C4-2B (cell line): ENCODE data around the gene GTPBP8.

Experiments used
- H3K27ac ChIP-seq: fragments of 450-650 bp; 2 replicates; pipeline ENCODE4 v1.5.1; 2017
- CTCF ChIP-seq: fragments of 450-650 bp; conservative IDR thresholded peaks from 2 replicates; pipeline ENCODE4 v1.5.1; 2017; ENCODE audit warnings: mild to moderate bottlenecking
- ZFX ChIP-seq: fragments of 450-650 bp; IDR thresholded peaks from 2 replicates; pipeline ENCODE4 v1.6.1; 2017

The GTPBP8 gene

GRCh38 chr3:113019182-113020137, 28.7 kb downstream of the GTPBP8 start:
- peak overlapping the region; percentile 90 for H3K27ac ChIP-seq
- TF ChIP-seq ZFX (peak; percentile 73), CTCF (no peak)

- TF ChIP-seq CTCF, result no peak
- no peak for TF ChIP-seq ZFX
- H3K27ac ChIP-seq, result no peak overlapping the region
Measured at GRCh38 chr3:113021471-113021870, 30.7 kb downstream of the GTPBP8 start.

GRCh38 chr3:113034011-113034410, 43.2 kb downstream of the GTPBP8 start:
- TF ChIP-seq ZFX, result no peak
- TF ChIP-seq CTCF, result no peak
- no peak overlapping the region for H3K27ac ChIP-seq

- H3K27ac ChIP-seq, result no peak overlapping the region
- TF ChIP-seq CTCF, result peak; percentile 85
- no peak for TF ChIP-seq ZFX
Measured at GRCh38 chr3:113035387-113035982, 44.7 kb downstream of the GTPBP8 start.

- no peak overlapping the region for H3K27ac ChIP-seq
- TF ChIP-seq CTCF, result no peak
- TF ChIP-seq ZFX, result no peak
Measured at GRCh38 chr3:113038328-113038727, 47.5 kb downstream of the GTPBP8 start.

- no peak overlapping the region for H3K27ac ChIP-seq
- TF ChIP-seq ZFX (no peak), CTCF (no peak)
Measured at GRCh38 chr3:113039546-113039945, 48.8 kb downstream of the GTPBP8 start.

- no peak for TF ChIP-seq CTCF
- no peak for TF ChIP-seq ZFX
- H3K27ac ChIP-seq, result no peak overlapping the region
Measured at GRCh38 chr3:113040231-113040630, 49.4 kb downstream of the GTPBP8 start.
